SK-N-SH (cell line): ENCODE data around the gene BCL7C. TPM values are rescaled to one million over a fixed set of nuclear protein-coding genes. Genes with fewer than 3 reads are reported as not detected.

Experiments
- CTCF ChIA-PET: fragments of 300-600, 350-600 bp; formaldehyde crosslinking; extraction: SDS; loops from one replicate; lab custom pipeline; 2021; lab: Yijun Ruan, JAX
- POLR2A ChIA-PET: fragments of 350-600 bp; sonication (Branson Sonifier 250); formaldehyde crosslinking; extraction: SDS; loops from one replicate; lab custom pipeline; 2020; ENCODE audit warnings: antibody characterized with exemption, inconsistent platforms; lab: Yijun Ruan, JAX
- DNase-seq: peaks from one replicate; pipeline ENCODE4 v3.0.0; 2012
- H2AFZ ChIP-seq: fragments of 200-600 bp; sonication (generic); 2 replicates; pipeline ENCODE4 v1.8.1; 2016; ENCODE audit warnings: antibody characterized with exemption, mild to moderate bottlenecking, low read depth
- H3F3A ChIP-seq: fragments of 200-600 bp; sonication (generic); replicated peaks from 2 replicates; pipeline ENCODE3; 2016; ENCODE audit warnings: antibody characterized with exemption, mild to moderate bottlenecking; ENCODE audit not compliant: insufficient read depth
- H3K27ac ChIP-seq, 2 experiments: fragments of 200-500 bp in 1 of 2; fragments of 200-600 bp in 1 of 2; sonication (Bioruptor generic) in 1 of 2; sonication (generic), shearing (Covaris generic) in 1 of 2; 2 replicates each; pipeline versions ENCODE4 v1.5.1 to v1.6.1; 2014 to 2016; ENCODE audit warnings: low read depth in 2 of 2, inconsistent platforms in 1 of 2, low read length in 1 of 2, mild to moderate bottlenecking in 1 of 2, mixed read lengths in 1 of 2
- H3K27me3 ChIP-seq: fragments of 200-600 bp; sonication (generic), shearing (Covaris generic); 2 replicates; pipeline ENCODE4 v1.6.1; 2016; ENCODE audit warnings: mixed run types; ENCODE audit not compliant: insufficient read depth
- H3K36me3 ChIP-seq, 2 experiments: fragments of 200-500 bp in 1 of 2; fragments of 200-600 bp in 1 of 2; sonication (Bioruptor generic) in 1 of 2; sonication (generic) in 1 of 2; replicated peaks in 1 of 2; 2 replicates each; pipeline versions ENCODE3 to v1.5.1; 2014 to 2016; ENCODE audit warnings: low read length in 1 of 2, mild to moderate bottlenecking in 1 of 2; ENCODE audit not compliant: insufficient read depth in 2 of 2, control insufficient read depth in 1 of 2
- H3K4me1 ChIP-seq, 2 experiments: fragments of 200-500 bp in 1 of 2; fragments of 200-600 bp in 1 of 2; sonication (Bioruptor generic) in 1 of 2; sonication (generic), shearing (Covaris generic) in 1 of 2; 2 replicates each; pipeline versions ENCODE4 v1.5.1 to v1.6.1; 2014 to 2016; ENCODE audit warnings: low read depth in 1 of 2, low read length in 1 of 2, mixed run types in 1 of 2; ENCODE audit not compliant: insufficient read depth in 2 of 2, control insufficient read depth in 1 of 2
- H3K4me2 ChIP-seq: fragments of 200-600 bp; sonication (generic), shearing (Covaris generic); 2 replicates; pipeline ENCODE4 v1.6.1; 2017; ENCODE audit warnings: mixed run types
- H3K4me3 ChIP-seq, 2 experiments: fragments of 200-500 bp in 1 of 2; fragments of 200-600 bp in 1 of 2; sonication (Bioruptor generic) in 1 of 2; sonication (generic), shearing (Covaris generic) in 1 of 2; 2 replicates each; pipeline versions ENCODE4 v1.5.1 to v1.8.1; 2014 to 2016; ENCODE audit warnings: low read depth in 2 of 2, inconsistent platforms in 1 of 2, low read length in 1 of 2, mild to moderate bottlenecking in 1 of 2, mixed read lengths in 1 of 2, moderate library complexity in 1 of 2
- H3K79me2 ChIP-seq: fragments of 200-600 bp; sonication (generic); 2 replicates; pipeline ENCODE4 v1.8.1; 2017; ENCODE audit warnings: mild to moderate bottlenecking; ENCODE audit not compliant: insufficient read depth
- H3K9ac ChIP-seq: fragments of 200-600 bp; sonication (generic); 2 replicates; pipeline ENCODE4 v1.6.1; 2017; ENCODE audit warnings: mixed run types
- H3K9me2 ChIP-seq: fragments of 200-600 bp; sonication (generic); 2 replicates; pipeline ENCODE4 v1.6.1; 2017; ENCODE audit warnings: mixed run types
- H3K9me3 ChIP-seq: fragments of 200-600 bp; sonication (generic); 2 replicates; pipeline ENCODE4 v1.6.1; 2017; ENCODE audit warnings: mixed run types, mild to moderate bottlenecking, moderate library complexity
- H4K20me1 ChIP-seq: fragments of 200-600 bp; sonication (generic); 2 replicates; pipeline ENCODE4 v1.6.1; 2017; ENCODE audit warnings: mild to moderate bottlenecking, mixed run types; ENCODE audit not compliant: insufficient read depth
- CHD2 ChIP-seq: fragments of 150-350 bp; IDR thresholded peaks from 2 replicates; pipeline ENCODE4 v1.6.1; 2018; ENCODE audit warnings: low read length; ENCODE audit not compliant: partially characterized antibody
- ELF1 ChIP-seq: IDR thresholded peaks from 2 replicates; pipeline ENCODE4 v1.4.0; 2012
- EP300 ChIP-seq, 2 experiments: IDR thresholded peaks; 2 replicates each; pipeline versions ENCODE4 v1.4.0 to v1.6.1; 2012; ENCODE audit warnings: borderline replicate concordance in 1 of 2, low read depth in 1 of 2, low read length in 1 of 2
- FOXM1 ChIP-seq: IDR thresholded peaks from 2 replicates; pipeline ENCODE4 v1.4.0; 2012; ENCODE audit warnings: low read depth, mild to moderate bottlenecking
- GABPA ChIP-seq: IDR thresholded peaks from 2 replicates; pipeline ENCODE4 v1.4.0; 2012; ENCODE audit warnings: low read depth, mild to moderate bottlenecking
- IRF3 ChIP-seq: fragments of 150-350 bp; IDR thresholded peaks from 2 replicates; pipeline ENCODE4 v1.6.1; 2016; ENCODE audit warnings: mild to moderate bottlenecking, low read depth, low read length
- MAX ChIP-seq: IDR thresholded peaks from 2 replicates; pipeline ENCODE4 v1.4.0; 2012; ENCODE audit warnings: low read depth
- MEF2A ChIP-seq: IDR thresholded peaks from 2 replicates; pipeline ENCODE4 v1.4.0; 2012; ENCODE audit warnings: low read depth, borderline replicate concordance
- NFIC ChIP-seq: IDR thresholded peaks from 2 replicates; pipeline ENCODE4 v1.4.0; 2012; ENCODE audit warnings: borderline replicate concordance
- NRF1 ChIP-seq: IDR thresholded peaks from 2 replicates; pipeline ENCODE4 v1.6.1; 2012; ENCODE audit warnings: low read depth, mild to moderate bottlenecking, low read length
- PBX3 ChIP-seq: IDR thresholded peaks from 2 replicates; pipeline ENCODE4; 2012
- POLR2AphosphoS5 ChIP-seq: IDR thresholded peaks from 2 replicates; pipeline ENCODE4 v1.6.1; 2012; ENCODE audit warnings: low read depth, low read length
- RAD21 ChIP-seq: IDR thresholded peaks from 2 replicates; pipeline ENCODE4 v1.6.1; 2012; ENCODE audit warnings: mild to moderate bottlenecking, low read length
- RCOR1 ChIP-seq: fragments of 150-350 bp; IDR thresholded peaks from 2 replicates; pipeline ENCODE4 v1.6.1; 2017; ENCODE audit warnings: antibody characterized with exemption, low read length
- REST ChIP-seq: IDR thresholded peaks from 2 replicates; pipeline ENCODE4 v1.6.1; 2012; ENCODE audit warnings: mild to moderate bottlenecking, low read depth, low read length, moderate library complexity
- RXRA ChIP-seq: IDR thresholded peaks from 2 replicates; pipeline ENCODE4 v1.4.0; 2012; ENCODE audit warnings: low read depth, mild to moderate bottlenecking, borderline replicate concordance
- SIN3A ChIP-seq: IDR thresholded peaks from 2 replicates; pipeline ENCODE4 v1.6.1; 2012; ENCODE audit warnings: low read depth, mild to moderate bottlenecking, low read length, moderate library complexity, borderline replicate concordance
- TAF1 ChIP-seq: IDR thresholded peaks from 2 replicates; pipeline ENCODE4 v1.6.1; 2012; ENCODE audit warnings: low read depth, mild to moderate bottlenecking, low read length, moderate library complexity, borderline replicate concordance
- TCF12 ChIP-seq: IDR thresholded peaks from 2 replicates; pipeline ENCODE4 v1.4.0; 2012
- USF2 ChIP-seq: fragments of 150-350 bp; IDR thresholded peaks from 2 replicates; pipeline ENCODE4 v1.6.1; 2017; ENCODE audit warnings: antibody characterized with exemption, low read length, low read depth, borderline replicate concordance
- YY1 ChIP-seq: IDR thresholded peaks from 2 replicates; pipeline ENCODE4 v1.4.0; 2012; ENCODE audit warnings: low read depth, mild to moderate bottlenecking
- ZBTB33 ChIP-seq: IDR thresholded peaks from 2 replicates; pipeline ENCODE4 v1.4.0; 2012; ENCODE audit warnings: low read depth, borderline replicate concordance
- WGBS: methylation state at CpG from one replicate; pipeline ENCODE4 v1.1.6; 2017; ENCODE audit warnings: low lambda C conversion rate; 5-methylcytosine and 5-hydroxymethylcytosine counted together
- polyA plus RNA-seq, 3 experiments: library from polyadenylated mRNA; depleted of rRNA; stranded (reverse); fragments of >200 nt; gene quantifications; 2 replicates each; pipeline ENCODE4 v1.2.3, GENCODE V29; 2012

The BCL7C gene
- polyA plus RNA-seq, 1 of the 3 experiments (the other 2 are of a cell fraction), result 56.3 TPM

- TF ChIP-seq TAF1, result no peak
- no peak for TF ChIP-seq USF2
- no peak for TF ChIP-seq RAD21
- TF ChIP-seq MEF2A, result no peak
- no peak for TF ChIP-seq TCF12
- TF ChIP-seq POLR2AphosphoS5, result no peak
- no peak for TF ChIP-seq CHD2
- TF ChIP-seq PBX3, result no peak
- TF ChIP-seq, all 33 proteins: peak for 0
These were observed 37.3 kb upstream of the BCL7C start (continued) for GRCh38 chr16:30931068-30931650.

GRCh38 chr16:30930160-30930571 lies 36.3 kb upstream of the BCL7C start:
- ChIA-PET POLR2A (no interaction called here), CTCF (interaction anchor here (4.6 kb wide), 1 partner anchor 12 kb away, joined by 39 read pairs; no protein-coding TSS in a partner anchor)
- TF ChIP-seq SIN3A (no peak), ELF1 (no peak), GABPA (no peak), RCOR1 (no peak), ZBTB33 (no peak), YY1 (no peak), MAX (no peak), PBX3 (no peak), RXRA (no peak), NRF1 (no peak), FOXM1 (no peak), NFIC (no peak), EP300 (IDR thresholded peaks at IDR 0.05; ENCODE audit: borderline replicate concordance in 1 of 2, low read depth in 1 of 2, low read length in 1 of 2) (no peak), REST (no peak), IRF3 (no peak)

More at GRCh38 chr16:30930160-30930571, 36.3 kb upstream of the BCL7C start:
- Histone ChIP-seq H2AFZ (no peak overlapping the region), H3K9me2 (no peaks in the 10 kb centered on the region), H3K9ac (no peak overlapping the region), H4K20me1 (no peaks in the 10 kb centered on the region; the same call in 1 of the 2 replicates), H3K9me3 (no peaks in the 10 kb centered on the region), H3K4me2 (no peak overlapping the region), H3K79me2 (peaks cover 3% of the 10 kb centered on the region; the same call in 1 of the 2 replicates), H3K36me3 (peaks cover 35 to 55% of the 10 kb centered on the region in 2 experiments), H3F3A (no peaks in the 10 kb centered on the region), H3K27ac (no peak overlapping the region), H3K4me1 (peaks cover 0 to 17% of the 10 kb centered on the region in 2 experiments; a peak in 1 of 4 replicates), H3K4me3 (no peak overlapping the region), H3K27me3 (no peaks in the 10 kb centered on the region)
- DNase-seq, result no peak
- WGBS, result 94% methylated on average over 19 of the region's 35 CpGs
